ENCODE results near the gene SERPINA1. TPM values are rescaled to one million over a fixed set of nuclear protein-coding genes. Genes with fewer than 3 reads are reported as not detected.

The SERPINA1 gene
- total and polyA plus RNA-seq, 2 of the 13 experiments (the other 11 are each of a cell fraction or from before 2014, with no cell fraction given): 3,266 to 11,015 TPM

DNA sequence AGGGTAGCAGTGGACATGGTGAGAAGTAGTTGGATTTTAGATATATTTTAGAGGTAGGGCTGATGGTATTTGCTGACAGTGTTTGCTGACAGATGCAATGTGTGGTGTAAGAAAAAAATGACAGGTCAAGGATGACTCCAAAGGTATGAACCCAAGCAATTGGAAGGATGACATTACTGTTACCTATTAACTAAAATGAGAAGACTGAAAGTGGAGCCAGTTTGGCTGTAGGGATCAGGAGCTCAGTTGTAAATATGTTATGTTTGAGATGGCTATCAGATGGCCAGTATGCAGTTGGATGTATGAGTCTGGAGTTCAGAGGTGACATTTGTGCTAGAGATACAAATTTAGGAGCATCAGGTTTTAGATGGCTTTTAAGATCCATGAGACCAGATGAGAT lies 47.9 kb downstream of the SERPINA1 start (continued):
- TF ChIP-seq, protein P1, sequence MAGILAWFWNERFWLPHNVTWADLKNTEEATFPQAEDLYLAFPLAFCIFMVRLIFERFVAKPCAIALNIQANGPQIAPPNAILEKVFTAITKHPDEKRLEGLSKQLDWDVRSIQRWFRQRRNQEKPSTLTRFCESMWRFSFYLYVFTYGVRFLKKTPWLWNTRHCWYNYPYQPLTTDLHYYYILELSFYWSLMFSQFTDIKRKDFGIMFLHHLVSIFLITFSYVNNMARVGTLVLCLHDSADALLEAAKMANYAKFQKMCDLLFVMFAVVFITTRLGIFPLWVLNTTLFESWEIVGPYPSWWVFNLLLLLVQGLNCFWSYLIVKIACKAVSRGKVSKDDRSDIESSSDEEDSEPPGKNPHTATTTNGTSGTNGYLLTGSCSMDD (CRISPR knock-in tag; IDR thresholded peaks at IDR 0.05): no peak
- TF ChIP-seq SIX1 (CRISPR knock-in tag; IDR thresholded peaks at IDR 0.05; ENCODE audit: borderline replicate concordance): peak; percentile 90
- no peak for TF ChIP-seq RBM39 (IDR thresholded peaks at IDR 0.05; ENCODE audit: low read depth, low read length, poor library complexity, severe bottlenecking)
- no peak for TF ChIP-seq ZNF350 (CRISPR knock-in tag; IDR thresholded peaks at IDR 0.05; ENCODE audit: borderline replicate concordance, low read depth)
- TF ChIP-seq, protein P2, sequence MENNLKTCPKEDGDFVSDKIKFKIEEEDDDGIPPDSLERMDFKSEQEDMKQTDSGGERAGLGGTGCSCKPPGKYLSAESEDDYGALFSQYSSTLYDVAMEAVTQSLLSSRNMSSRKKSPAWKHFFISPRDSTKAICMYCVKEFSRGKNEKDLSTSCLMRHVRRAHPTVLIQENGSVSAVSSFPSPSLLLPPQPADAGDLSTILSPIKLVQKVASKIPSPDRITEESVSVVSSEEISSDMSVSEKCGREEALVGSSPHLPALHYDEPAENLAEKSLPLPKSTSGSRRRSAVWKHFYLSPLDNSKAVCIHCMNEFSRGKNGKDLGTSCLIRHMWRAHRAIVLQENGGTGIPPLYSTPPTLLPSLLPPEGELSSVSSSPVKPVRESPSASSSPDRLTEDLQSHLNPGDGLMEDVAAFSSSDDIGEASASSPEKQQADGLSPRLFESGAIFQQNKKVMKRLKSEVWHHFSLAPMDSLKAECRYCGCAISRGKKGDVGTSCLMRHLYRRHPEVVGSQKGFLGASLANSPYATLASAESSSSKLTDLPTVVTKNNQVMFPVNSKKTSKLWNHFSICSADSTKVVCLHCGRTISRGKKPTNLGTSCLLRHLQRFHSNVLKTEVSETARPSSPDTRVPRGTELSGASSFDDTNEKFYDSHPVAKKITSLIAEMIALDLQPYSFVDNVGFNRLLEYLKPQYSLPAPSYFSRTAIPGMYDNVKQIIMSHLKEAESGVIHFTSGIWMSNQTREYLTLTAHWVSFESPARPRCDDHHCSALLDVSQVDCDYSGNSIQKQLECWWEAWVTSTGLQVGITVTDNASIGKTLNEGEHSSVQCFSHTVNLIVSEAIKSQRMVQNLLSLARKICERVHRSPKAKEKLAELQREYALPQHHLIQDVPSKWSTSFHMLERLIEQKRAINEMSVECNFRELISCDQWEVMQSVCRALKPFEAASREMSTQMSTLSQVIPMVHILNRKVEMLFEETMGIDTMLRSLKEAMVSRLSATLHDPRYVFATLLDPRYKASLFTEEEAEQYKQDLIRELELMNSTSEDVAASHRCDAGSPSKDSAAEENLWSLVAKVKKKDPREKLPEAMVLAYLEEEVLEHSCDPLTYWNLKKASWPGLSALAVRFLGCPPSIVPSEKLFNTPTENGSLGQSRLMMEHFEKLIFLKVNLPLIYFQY (CRISPR knock-in tag; IDR thresholded peaks at IDR 0.05; ENCODE audit: borderline replicate concordance): no peak
- TF ChIP-seq, protein P3, sequence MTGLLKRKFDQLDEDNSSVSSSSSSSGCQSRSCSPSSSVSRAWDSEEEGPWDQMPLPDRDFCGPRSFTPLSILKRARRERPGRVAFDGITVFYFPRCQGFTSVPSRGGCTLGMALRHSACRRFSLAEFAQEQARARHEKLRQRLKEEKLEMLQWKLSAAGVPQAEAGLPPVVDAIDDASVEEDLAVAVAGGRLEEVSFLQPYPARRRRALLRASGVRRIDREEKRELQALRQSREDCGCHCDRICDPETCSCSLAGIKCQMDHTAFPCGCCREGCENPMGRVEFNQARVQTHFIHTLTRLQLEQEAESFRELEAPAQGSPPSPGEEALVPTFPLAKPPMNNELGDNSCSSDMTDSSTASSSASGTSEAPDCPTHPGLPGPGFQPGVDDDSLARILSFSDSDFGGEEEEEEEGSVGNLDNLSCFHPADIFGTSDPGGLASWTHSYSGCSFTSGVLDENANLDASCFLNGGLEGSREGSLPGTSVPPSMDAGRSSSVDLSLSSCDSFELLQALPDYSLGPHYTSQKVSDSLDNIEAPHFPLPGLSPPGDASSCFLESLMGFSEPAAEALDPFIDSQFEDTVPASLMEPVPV (CRISPR knock-in tag; IDR thresholded peaks at IDR 0.05): no peak
- TF ChIP-seq, protein P4, sequence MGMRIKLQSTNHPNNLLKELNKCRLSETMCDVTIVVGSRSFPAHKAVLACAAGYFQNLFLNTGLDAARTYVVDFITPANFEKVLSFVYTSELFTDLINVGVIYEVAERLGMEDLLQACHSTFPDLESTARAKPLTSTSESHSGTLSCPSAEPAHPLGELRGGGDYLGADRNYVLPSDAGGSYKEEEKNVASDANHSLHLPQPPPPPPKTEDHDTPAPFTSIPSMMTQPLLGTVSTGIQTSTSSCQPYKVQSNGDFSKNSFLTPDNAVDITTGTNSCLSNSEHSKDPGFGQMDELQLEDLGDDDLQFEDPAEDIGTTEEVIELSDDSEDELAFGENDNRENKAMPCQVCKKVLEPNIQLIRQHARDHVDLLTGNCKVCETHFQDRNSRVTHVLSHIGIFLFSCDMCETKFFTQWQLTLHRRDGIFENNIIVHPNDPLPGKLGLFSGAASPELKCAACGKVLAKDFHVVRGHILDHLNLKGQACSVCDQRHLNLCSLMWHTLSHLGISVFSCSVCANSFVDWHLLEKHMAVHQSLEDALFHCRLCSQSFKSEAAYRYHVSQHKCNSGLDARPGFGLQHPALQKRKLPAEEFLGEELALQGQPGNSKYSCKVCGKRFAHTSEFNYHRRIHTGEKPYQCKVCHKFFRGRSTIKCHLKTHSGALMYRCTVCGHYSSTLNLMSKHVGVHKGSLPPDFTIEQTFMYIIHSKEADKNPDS (CRISPR knock-in tag; IDR thresholded peaks at IDR 0.05): no peak
- TF ChIP-seq DNMT3B (CRISPR knock-in tag; conservative IDR thresholded peaks at IDR 0.05): no peak
- TF ChIP-seq, protein P5, sequence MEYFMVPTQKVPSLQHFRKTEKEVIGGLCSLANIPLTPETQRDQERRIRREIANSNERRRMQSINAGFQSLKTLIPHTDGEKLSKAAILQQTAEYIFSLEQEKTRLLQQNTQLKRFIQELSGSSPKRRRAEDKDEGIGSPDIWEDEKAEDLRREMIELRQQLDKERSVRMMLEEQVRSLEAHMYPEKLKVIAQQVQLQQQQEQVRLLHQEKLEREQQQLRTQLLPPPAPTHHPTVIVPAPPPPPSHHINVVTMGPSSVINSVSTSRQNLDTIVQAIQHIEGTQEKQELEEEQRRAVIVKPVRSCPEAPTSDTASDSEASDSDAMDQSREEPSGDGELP (IDR thresholded peaks at IDR 0.05; ENCODE audit: borderline replicate concordance, low read depth): peak; percentile 57; the same call in 1 of the 2 replicates
- TF ChIP-seq ZNF232 (CRISPR knock-in tag; IDR thresholded peaks at IDR 0.05; ENCODE audit: borderline replicate concordance): no peak
- TF ChIP-seq, protein P6, sequence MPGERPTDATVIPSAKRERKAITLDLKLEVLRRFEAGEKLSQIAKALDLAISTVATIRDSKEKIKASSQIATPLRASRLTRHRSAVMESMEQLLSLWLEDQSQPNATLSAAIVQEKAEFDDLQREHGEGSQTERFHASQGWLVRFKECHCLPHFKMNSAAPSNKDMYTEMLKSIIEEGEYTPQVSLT (CRISPR knock-in tag; IDR thresholded peaks at IDR 0.05; ENCODE audit: borderline replicate concordance, low read depth): no peak
- TF ChIP-seq, protein P7, sequence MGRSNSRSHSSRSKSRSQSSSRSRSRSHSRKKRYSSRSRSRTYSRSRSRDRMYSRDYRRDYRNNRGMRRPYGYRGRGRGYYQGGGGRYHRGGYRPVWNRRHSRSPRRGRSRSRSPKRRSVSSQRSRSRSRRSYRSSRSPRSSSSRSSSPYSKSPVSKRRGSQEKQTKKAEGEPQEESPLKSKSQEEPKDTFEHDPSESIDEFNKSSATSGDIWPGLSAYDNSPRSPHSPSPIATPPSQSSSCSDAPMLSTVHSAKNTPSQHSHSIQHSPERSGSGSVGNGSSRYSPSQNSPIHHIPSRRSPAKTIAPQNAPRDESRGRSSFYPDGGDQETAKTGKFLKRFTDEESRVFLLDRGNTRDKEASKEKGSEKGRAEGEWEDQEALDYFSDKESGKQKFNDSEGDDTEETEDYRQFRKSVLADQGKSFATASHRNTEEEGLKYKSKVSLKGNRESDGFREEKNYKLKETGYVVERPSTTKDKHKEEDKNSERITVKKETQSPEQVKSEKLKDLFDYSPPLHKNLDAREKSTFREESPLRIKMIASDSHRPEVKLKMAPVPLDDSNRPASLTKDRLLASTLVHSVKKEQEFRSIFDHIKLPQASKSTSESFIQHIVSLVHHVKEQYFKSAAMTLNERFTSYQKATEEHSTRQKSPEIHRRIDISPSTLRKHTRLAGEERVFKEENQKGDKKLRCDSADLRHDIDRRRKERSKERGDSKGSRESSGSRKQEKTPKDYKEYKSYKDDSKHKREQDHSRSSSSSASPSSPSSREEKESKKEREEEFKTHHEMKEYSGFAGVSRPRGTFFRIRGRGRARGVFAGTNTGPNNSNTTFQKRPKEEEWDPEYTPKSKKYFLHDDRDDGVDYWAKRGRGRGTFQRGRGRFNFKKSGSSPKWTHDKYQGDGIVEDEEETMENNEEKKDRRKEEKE (IDR thresholded peaks at IDR 0.05): no peak
- TF ChIP-seq ZNF274 (CRISPR knock-in tag; IDR thresholded peaks at IDR 0.05): no peak
- TF ChIP-seq, protein P8, sequence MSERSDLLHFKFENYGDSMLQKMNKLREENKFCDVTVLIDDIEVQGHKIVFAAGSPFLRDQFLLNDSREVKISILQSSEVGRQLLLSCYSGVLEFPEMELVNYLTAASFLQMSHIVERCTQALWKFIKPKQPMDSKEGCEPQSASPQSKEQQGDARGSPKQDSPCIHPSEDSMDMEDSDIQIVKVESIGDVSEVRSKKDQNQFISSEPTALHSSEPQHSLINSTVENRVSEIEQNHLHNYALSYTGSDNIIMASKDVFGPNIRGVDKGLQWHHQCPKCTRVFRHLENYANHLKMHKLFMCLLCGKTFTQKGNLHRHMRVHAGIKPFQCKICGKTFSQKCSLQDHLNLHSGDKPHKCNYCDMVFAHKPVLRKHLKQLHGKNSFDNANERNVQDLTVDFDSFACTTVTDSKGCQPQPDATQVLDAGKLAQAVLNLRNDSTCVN (CRISPR knock-in tag; IDR thresholded peaks at IDR 0.05; ENCODE audit: borderline replicate concordance): no peak
